ENCODE measurements around the gene ST7. TPM values are rescaled to one million over a fixed set of nuclear protein-coding genes. Genes with fewer than 3 reads are reported as not detected.
A peak's percentile ranks its signal among the peaks of the same experiment; 100 is the strongest.

The ST7 gene
- total and polyA plus RNA-seq, 2 donors (not counting 1 experiment from before 2014, with no cell fraction given) = 20.0 to 28.6 TPM

DNA sequence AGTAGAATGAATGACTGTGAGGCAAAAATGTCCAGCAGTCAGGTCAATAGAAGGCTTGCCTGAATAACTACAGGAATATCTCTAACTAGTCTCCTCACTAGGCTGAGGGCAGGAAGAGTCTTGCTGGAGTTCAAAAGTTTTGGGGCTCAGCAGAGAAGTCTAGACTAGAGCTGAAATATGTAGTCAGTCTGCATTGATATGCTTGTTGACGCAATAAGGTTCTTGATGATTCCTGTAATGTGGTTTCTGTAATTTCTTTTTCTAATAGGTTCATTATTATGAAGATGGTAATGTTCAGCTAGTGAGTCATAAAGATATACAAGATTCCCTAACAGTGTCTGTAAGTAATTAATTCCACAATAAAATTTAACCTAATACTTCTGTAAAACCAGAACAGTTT lies 41.5 kb upstream of the ST7 start:
- Histone ChIP-seq H3K27ac (ENCODE audit: insufficient read depth, low read length) (no peak overlapping the region), H2AFZ (ENCODE audit: low read length) (no peak overlapping the region), H3K27me3 (ENCODE audit: control insufficient read depth, insufficient read depth, low read length) (no peaks in the 10 kb centered on the region), H3K9me3 (ENCODE audit: control insufficient read depth, insufficient read depth, low read depth, low read length) (no peaks in the 10 kb centered on the region), H3K4me3 (replicated peaks in 1 of 4; ENCODE audit: control extremely low read depth in 1 of 4, insufficient read depth in 1 of 4, low read depth in 3 of 4, low read length in 4 of 4) (no peak overlapping the region), H3K79me2 (ENCODE audit: control insufficient read depth, insufficient read depth, low read length) (no peaks in the 10 kb centered on the region), H3K9ac (ENCODE audit: insufficient read depth, low read length) (no peak overlapping the region), H4K20me1 (ENCODE audit: control insufficient read depth, extremely low read depth, insufficient read depth, low read length) (no peaks in the 10 kb centered on the region), H3K36me3 (ENCODE audit: control insufficient read depth, insufficient read depth, low read length) (no peaks in the 10 kb centered on the region), H3K4me1 (ENCODE audit: control insufficient read depth, extremely low read depth, insufficient read depth, low read length) (peaks cover 4% of the 10 kb centered on the region), H3K4me2 (ENCODE audit: extremely low read depth, insufficient read depth, low read length) (peak overlapping the region; percentile 35)
- TF ChIP-seq, protein P1, sequence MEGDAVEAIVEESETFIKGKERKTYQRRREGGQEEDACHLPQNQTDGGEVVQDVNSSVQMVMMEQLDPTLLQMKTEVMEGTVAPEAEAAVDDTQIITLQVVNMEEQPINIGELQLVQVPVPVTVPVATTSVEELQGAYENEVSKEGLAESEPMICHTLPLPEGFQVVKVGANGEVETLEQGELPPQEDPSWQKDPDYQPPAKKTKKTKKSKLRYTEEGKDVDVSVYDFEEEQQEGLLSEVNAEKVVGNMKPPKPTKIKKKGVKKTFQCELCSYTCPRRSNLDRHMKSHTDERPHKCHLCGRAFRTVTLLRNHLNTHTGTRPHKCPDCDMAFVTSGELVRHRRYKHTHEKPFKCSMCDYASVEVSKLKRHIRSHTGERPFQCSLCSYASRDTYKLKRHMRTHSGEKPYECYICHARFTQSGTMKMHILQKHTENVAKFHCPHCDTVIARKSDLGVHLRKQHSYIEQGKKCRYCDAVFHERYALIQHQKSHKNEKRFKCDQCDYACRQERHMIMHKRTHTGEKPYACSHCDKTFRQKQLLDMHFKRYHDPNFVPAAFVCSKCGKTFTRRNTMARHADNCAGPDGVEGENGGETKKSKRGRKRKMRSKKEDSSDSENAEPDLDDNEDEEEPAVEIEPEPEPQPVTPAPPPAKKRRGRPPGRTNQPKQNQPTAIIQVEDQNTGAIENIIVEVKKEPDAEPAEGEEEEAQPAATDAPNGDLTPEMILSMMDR (conservative IDR thresholded peaks at IDR 0.05 in 1 of 2, IDR thresholded peaks at IDR 0.05 in 1 of 2; ENCODE audit: low read depth in 1 of 2, low read length in 2 of 2) = no peak
- no peak for TF ChIP-seq EZH2 (IDR thresholded peaks at IDR 0.05; ENCODE audit: low read length, missing control alignments)
- peak in 1 of 2 donors; percentile 49 for DNase-seq (ENCODE audit: low read depth in 2 of 2)

DNA sequence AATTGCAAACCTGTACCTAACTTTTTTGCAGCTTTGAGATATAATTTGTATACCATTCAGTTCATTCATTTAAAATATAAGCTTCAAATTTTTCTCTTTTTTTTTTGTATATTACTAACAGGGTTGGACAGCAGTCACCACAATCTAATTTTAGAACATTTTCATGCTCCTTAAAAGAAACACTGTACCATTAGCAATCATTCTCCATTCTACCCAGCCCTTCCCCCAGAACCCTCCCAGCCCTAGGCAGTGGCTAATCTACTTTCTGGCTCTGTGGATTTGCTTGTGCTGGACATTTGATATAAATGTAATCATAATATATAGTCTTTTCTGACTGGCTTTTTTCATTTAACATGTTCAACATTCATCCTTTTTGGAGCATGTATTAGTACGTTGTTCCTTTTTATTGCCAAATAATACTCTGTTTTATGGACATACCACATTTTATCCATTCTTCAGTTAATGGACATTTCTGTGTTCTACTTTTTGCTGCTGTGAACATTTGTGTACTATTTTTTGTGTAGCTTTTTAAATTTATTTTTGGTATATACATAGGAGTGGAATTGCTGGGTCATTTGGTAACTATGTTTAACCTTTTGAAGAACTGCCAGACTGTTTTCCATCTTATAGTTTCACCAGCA lies 40.9 kb upstream of the ST7 start:
- Histone ChIP-seq H3K36me3 (ENCODE audit: control insufficient read depth, insufficient read depth, low read length) (no peaks in the 10 kb centered on the region), H4K20me1 (ENCODE audit: control insufficient read depth, extremely low read depth, insufficient read depth, low read length) (no peaks in the 10 kb centered on the region), H2AFZ (ENCODE audit: low read length) (no peak overlapping the region), H3K4me1 (ENCODE audit: control insufficient read depth, extremely low read depth, insufficient read depth, low read length) (peaks cover 4% of the 10 kb centered on the region), H3K9ac (ENCODE audit: insufficient read depth, low read length) (no peak overlapping the region), H3K27me3 (ENCODE audit: control insufficient read depth, insufficient read depth, low read length) (no peaks in the 10 kb centered on the region), H3K4me2 (ENCODE audit: extremely low read depth, insufficient read depth, low read length) (no peak overlapping the region), H3K79me2 (ENCODE audit: control insufficient read depth, insufficient read depth, low read length) (no peaks in the 10 kb centered on the region), H3K4me3 (replicated peaks in 1 of 4; ENCODE audit: control extremely low read depth in 1 of 4, insufficient read depth in 1 of 4, low read depth in 3 of 4, low read length in 4 of 4) (no peak overlapping the region), H3K27ac (ENCODE audit: insufficient read depth, low read length) (no peak overlapping the region), H3K9me3 (ENCODE audit: control insufficient read depth, insufficient read depth, low read depth, low read length) (no peaks in the 10 kb centered on the region)
- peak in 1 of 2 donors; percentile 20 for DNase-seq (ENCODE audit: low read depth in 2 of 2)
- TF ChIP-seq, protein P1 (conservative IDR thresholded peaks at IDR 0.05 in 1 of 2, IDR thresholded peaks at IDR 0.05 in 1 of 2; ENCODE audit: low read depth in 1 of 2, low read length in 2 of 2) = no peak

- H3K4me3 ChIP-seq (replicated peaks in 1 of 4; ENCODE audit: control extremely low read depth in 1 of 4, insufficient read depth in 1 of 4, low read depth in 3 of 4, low read length in 4 of 4) = no peak overlapping the region
- H3K9ac ChIP-seq (ENCODE audit: insufficient read depth, low read length) = no peak overlapping the region
- H3K27me3 ChIP-seq (ENCODE audit: control insufficient read depth, insufficient read depth, low read length) = no peaks in the 10 kb centered on the region
- no peak overlapping the region for H3K27ac ChIP-seq (ENCODE audit: insufficient read depth, low read length)
- no peak overlapping the region for H2AFZ ChIP-seq (ENCODE audit: low read length)
- H3K79me2 ChIP-seq (ENCODE audit: control insufficient read depth, insufficient read depth, low read length) = no peaks in the 10 kb centered on the region
- DNase-seq (ENCODE audit: low read depth in 2 of 2) = no peak
- H3K9me3 ChIP-seq (ENCODE audit: control insufficient read depth, insufficient read depth, low read depth, low read length) = no peaks in the 10 kb centered on the region
- no peak overlapping the region for H3K4me2 ChIP-seq (ENCODE audit: extremely low read depth, insufficient read depth, low read length)
- H3K4me1 ChIP-seq (ENCODE audit: control insufficient read depth, extremely low read depth, insufficient read depth, low read length) = no peaks in the 10 kb centered on the region
- no peaks in the 10 kb centered on the region for H4K20me1 ChIP-seq (ENCODE audit: control insufficient read depth, extremely low read depth, insufficient read depth, low read length)
- no peak for TF ChIP-seq EZH2 (IDR thresholded peaks at IDR 0.05; ENCODE audit: low read length, missing control alignments)
- H3K36me3 ChIP-seq (ENCODE audit: control insufficient read depth, insufficient read depth, low read length) = peaks cover 5% of the 10 kb centered on the region
These were observed 34.6 kb upstream of the ST7 start for GRCh38 chr7:116918704-116919103.

Data from fibroblast of lung (primary cell).